ENCODE results near the gene OSBPL6.
A peak's percentile ranks its signal among the peaks of the same experiment; 100 is the strongest.
"Not testable (repeated sequence)": the region's sequence is repeated elsewhere in the genome, so short reads cannot be mapped to it uniquely, and the experiment has no call there.

Gene OSBPL6

GRCh38 chr2:178413472-178414265 is 219.4 kb downstream of the OSBPL6 start:
- DNase-seq: peak; percentile 65

DNA sequence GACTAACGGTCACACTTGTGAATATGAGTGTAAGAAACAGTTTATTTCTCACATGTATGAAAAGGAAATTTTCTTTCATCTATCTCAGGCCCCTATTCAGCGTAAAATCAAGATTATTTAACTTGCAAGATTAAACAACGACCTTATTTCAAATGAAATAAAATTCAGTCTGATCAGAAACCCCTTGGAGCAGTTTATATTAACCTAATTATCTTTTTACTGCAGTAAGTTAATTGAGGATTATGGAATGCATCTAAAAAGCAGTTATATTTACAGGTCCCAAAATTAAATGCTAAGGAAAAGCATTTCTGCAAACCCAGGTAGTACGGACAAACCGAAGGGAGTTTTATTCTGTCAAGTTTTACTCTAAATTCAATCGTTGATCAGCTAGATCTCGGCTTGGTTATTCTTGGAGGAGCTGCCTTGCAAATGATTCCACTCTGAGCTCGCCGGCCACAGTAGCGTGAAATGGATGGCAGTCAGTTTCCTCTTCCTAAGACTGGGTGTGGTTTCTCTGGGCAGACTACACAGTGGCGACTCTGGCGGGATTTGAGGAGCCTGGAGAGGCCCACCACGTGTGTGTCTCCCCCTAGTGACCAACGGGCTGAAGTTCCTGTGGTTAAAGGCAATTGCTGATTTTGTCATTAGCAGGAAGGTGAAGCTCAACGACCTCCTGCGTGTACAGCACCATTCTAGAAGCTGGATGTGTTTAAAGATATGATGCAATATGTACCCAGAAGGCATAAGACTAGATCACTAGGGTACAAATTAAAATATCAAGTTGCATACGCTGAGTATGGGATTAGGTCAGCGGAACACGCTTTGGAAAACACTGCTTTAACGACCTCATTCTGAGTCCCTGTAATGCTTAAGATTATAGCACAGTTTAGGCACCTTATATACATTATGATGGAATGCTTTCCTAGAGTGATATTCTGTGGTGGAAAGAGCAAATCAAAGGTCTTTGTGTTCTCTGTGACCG is 220.2 kb downstream of the OSBPL6 start:
- peak; percentile 67 to 74 for DNase-seq

DNA sequence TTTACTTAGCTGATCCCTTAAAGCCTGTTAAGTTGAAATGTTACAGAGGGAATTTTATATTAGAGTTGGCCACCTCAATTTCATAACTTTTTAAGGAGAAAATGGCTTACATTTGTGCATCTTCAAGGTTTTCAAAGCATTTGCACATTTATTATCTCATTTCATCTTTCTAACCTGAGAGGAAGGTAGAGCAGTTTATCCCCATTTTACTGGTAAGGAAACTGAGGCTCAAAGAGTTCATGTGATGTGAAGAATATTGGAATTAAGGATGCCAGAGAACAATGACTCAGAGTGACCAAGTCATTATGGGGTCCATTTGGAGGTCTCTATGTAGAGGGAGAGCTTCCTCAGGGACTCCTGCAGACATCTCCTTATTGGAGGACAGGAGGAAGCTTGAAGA is 221.7 kb downstream of the OSBPL6 start:
- DNase-seq: no peak

- no peak for DNase-seq
These were observed 223.6 kb downstream of the OSBPL6 start for GRCh38 chr2:178417916-178418315.

- no peak for DNase-seq
These were observed 224.1 kb downstream of the OSBPL6 start for GRCh38 chr2:178418426-178418825.

DNA sequence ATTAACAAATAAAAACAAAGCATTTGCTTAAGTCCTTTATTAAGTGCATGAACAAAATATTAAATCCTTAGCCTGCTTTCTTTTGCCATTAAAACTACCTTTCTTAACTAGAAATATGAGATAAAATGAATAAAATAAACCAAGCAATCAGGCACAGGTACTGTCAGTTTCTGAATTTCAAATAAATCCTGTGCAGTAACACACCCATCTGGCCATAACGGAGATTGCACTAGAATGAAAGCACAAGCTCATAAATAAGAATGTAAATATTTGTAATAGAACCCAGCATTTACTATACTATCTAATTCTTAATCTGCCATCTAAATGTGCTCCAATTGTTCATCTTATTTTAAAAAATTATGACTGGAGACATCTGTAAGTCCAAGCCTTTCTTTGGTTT is 224.8 kb downstream of the OSBPL6 start:
- no peak for DNase-seq

GRCh38 chr2:178420463-178420999 is 226.2 kb downstream of the OSBPL6 start:
- no peak for DNase-seq

DNA sequence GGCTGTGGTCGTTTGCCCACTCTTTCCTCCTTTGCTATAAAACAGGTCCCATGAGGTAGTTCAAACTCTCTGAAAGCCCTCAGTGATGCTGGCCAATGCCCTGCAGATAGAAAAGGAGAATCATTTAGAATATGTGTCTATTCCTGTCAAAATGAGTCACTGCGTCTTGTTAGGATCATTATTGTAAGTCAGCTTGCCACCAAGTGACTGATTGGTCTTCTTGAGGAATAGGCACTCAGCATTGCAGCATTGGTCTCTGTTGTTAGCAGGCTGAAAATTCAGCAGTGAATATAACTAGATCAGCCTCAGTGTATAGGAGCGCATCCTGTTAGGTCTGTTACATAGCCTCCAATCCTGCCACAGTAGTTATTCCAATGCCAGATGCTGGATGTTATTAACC is 227.8 kb downstream of the OSBPL6 start:
- no peak for DNase-seq

GRCh38 chr2:178423746-178424145 is 229.4 kb downstream of the OSBPL6 start:
- DNase-seq: not testable (repeated sequence)

DNA sequence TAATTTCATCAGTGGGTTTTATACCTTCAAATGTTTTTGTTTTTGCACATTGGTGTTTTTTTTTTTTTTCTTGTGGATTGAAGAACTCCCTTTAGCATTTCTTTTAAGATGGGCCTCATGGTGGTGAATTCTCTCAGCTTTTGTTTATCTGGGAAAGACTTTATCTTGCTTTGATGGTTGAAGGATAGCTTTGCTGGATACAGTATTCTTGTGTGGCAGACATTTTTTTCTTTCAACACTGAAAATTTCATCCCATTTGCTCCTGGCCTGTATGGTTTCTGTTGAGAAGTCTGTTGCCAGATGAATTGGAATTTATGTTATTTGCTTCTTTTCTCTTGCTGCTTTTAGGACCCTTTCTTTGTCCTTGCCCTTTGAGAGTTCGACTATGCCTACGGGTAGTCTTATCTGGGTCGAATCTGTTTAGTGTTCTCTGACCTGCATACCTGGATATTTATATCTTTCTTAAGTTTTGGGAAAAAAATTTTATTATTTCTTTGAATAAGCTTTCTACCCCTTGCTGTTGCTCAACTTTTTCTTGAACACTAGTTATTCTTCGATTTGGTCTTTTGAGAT is 231.0 kb downstream of the OSBPL6 start:
- DNase-seq: no peak

DNA sequence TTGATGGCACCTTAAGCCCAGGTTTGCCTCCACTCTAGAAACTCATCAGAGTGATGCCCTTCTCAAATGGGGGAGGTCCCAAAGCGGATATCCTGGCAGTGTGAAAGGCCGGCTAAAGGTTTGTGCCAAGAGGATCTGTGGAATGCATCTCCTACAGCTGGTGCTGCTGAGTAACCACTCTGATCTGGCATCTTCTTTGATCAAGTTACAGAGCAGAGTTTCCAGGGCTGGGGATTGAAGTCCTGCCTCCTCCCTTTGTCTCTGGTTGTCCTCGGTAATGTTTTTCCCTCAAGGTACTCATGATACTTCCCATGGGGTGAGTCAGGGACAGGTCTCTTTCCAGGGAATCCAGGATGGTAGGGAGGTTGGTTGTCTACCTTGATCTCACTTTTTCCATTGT is 232.1 kb downstream of the OSBPL6 start:
- no peak for DNase-seq

GRCh38 chr2:178427458-178427857 is 233.1 kb downstream of the OSBPL6 start:
- no peak for DNase-seq

DNA sequence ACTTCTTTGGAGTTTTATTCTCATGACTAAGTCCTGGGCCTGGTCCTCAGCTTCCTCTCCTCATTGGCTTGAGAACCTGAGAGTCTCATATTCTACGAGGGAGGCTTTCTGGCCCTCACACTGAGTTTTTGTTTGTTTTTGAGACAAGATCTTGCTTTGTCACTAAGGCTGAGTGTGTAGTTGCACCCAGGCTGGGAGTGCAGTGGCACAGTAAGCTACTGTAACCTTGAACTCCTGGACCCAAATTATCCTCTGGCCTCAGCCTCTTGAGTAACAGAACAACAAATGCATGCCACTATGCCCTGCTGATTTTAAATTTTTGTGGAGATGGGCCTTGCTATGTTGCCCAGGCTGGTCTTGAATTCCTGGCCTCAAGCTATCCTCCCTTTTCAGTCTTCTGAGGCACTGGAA is 234.1 kb downstream of the OSBPL6 start:
- DNase-seq: no peak

GRCh38 chr2:178429336-178429735 is 235.0 kb downstream of the OSBPL6 start:
- no peak for DNase-seq

DNA sequence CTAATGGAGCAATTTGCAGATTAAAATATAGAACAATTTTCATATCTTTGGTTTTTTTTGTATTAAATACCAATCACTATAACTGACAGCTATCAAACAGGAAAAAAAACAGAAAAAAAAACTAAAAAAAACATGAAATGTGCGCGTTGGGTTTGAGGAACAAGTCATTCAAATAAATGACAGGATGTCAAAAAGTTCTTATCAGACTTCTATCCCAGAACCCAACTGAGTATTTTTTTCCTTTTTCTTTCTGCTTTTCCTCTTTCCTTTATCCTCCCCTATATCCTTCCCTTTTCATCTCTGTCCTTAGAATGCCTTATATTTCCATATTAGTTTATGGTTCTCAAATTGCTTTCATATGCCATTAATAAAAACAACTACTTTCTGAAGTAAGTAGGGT is 242.3 kb downstream of the OSBPL6 start:
- DNase-seq: no peak

DNA sequence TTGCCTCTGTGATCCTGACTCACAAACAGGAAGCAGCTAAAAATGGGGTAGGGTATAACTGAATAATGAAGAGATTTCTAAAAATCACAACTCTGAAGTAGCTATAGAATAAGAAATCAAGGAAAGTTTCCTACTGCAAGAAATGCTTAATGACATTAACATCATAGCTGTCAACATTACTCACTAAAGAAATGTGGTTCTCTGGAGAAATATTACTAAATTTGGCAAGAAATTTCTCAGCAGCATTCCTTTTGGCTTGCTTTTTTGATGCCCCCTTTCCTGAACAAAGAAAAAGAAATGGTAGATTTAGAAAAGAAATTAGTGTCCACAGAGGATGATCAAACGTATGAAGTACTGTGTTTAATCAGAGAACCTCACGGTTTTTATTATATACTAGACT is 247.1 kb downstream of the OSBPL6 start:
- DNase-seq: no peak

DNA sequence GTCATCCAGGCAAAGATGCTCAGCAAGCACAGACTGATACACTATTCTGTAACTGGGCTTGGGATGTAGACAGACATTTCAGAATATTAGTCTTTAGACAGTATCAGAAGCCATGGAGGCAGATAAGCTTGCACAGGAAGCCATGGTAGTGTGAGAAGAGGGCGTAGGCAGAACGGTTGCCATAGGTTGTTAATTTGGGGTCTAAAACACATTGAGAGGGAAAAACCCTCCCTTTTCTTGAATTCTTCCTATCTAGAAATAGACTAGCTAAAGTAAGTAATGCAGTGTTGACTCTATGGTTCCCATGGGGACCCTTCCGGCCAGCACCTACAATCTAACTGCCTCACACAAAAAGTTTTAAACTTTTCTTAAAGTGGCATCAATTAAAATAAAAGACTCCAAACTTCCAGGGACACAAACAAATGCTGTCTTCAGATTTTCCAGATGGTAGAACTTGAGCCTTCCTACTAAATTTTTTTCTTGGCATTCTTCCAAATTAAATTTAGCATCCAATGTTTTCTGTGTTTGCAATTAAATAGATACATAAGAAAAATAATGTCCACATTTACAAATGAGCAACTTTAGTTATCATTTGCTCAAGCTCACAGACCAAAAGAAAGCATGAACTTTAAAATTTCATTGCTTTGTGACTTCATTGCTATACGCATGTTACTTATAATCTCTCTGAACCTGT is 254.8 kb downstream of the OSBPL6 start:
- no peak for DNase-seq

DNA sequence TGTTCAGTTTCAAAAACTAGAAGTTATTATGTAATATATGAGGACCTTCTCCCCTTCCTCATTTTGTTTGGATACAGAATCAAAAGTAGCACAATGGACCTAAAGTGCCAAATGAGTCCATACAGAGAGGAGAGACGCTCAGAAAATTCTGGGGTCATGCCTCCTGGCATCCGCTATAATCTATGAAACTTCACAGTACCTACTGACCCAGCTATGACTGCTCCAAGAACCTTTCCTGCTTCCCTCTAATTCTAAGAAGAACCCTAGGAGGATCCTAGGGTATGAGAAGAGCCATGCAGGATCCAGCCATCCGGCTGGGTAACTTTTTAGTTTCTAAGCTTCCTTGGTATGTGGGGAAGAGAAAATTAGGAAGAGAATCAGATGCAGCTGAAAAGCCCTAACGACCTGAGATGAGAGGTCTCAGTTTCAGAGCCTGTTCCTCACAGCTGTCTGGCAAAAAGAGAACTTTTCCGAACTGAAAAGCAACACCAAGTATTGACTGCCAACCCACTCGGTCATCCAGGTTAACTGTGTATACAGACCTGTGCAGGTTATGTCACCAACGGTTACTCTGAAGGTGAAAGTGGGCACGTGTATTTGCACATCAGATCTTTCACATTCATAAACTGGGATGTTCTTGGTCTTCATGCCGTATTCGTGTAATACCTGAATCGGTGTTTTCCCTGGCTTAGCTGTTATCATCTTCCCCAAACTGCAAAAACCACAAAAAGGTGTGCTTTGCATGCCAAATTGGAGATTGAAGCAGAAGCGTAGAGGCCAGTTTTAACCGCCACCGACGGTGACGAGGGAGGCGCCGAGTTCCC is 255.6 kb downstream of the OSBPL6 start:
- DNase-seq: peak in 1 of 2 donors; percentile 4

- no peak for DNase-seq
These were observed 256.1 kb downstream of the OSBPL6 start for GRCh38 chr2:178450524-178450773.

- peak; percentile 95 to 96 for DNase-seq
These were observed 256.6 kb downstream of the OSBPL6 start, which contains the start of the genes PJVK and PRKRA for GRCh38 chr2:178450774-178451525. PJVK (plus strand) TSS chr2:178451378; CDS start chr2:178453410, 2,032 bp downstream. PRKRA (minus strand) TSS chr2:178451175; CDS start chr2:178451030, 145 bp downstream.

- no peak for DNase-seq
These were observed 258.0 kb downstream of the OSBPL6 start for GRCh38 chr2:178452334-178452733.

All from stimulated activated CD4-positive, alpha-beta T cell treated with anti-CD3 and anti-CD28 coated beads, Interleukin-2, amount 100 ng/mL, for 48 hours (primary cell).